Thoracic aorta (tissue), 2 donors: ENCODE data around the gene DGKI. TPM values are rescaled to one million over a fixed set of nuclear protein-coding genes. Genes with fewer than 3 reads are reported as not detected.
"Not testable (repeated sequence)": the region's sequence is repeated elsewhere in the genome, so short reads cannot be mapped to it uniquely, and the experiment has no call there.

ENCODE experiments used
- ATAC-seq: fragments of 150-250 bp; one replicate; pipeline ENCODE4 v1.8.0; 2017; ENCODE audit warnings: low read depth; ENCODE audit not compliant: insufficient number of reproducible peaks, low FRiP score
- DNase-seq: peaks from one replicate; pipeline ENCODE4 v3.0.0-alpha.2; 2020; ENCODE audit warnings: low spot score
- H3K27ac ChIP-seq, 2 donors: fragments of 200-600 bp; sonication (generic); 1 replicate in 1 of 2; 2 replicates in 1 of 2; pipeline ENCODE4 v1.5.1; 2016; ENCODE audit warnings: mild to moderate bottlenecking in 2 of 2, moderate library complexity in 2 of 2
- H3K27me3 ChIP-seq: fragments of 200-600 bp; sonication (generic); replicated peaks from 2 replicates; pipeline ENCODE4 v1.6.0; 2016; ENCODE audit warnings: mild to moderate bottlenecking; ENCODE audit not compliant: insufficient read depth
- H3K36me3 ChIP-seq: fragments of 200-600 bp; sonication (generic); one replicate; pipeline ENCODE4 v1.5.1; 2016
- H3K4me1 ChIP-seq, 2 donors: fragments of 200-600 bp; sonication (generic); 1 replicate in 1 of 2; 2 replicates in 1 of 2; pipeline versions ENCODE4 v1.5.1 to v1.6.0; 2016; ENCODE audit warnings: low read depth in 2 of 2, mild to moderate bottlenecking in 1 of 2; ENCODE audit not compliant: control insufficient read depth in 1 of 2
- H3K4me3 ChIP-seq: fragments of 200-600 bp; sonication (generic); 2 replicates; pipeline ENCODE4 v1.5.1; 2016; ENCODE audit warnings: mild to moderate bottlenecking
- H3K9me3 ChIP-seq: fragments of 200-600 bp; sonication (generic); 2 replicates; pipeline ENCODE4 v1.5.1; 2016
- total RNA-seq, 2 donors: library from RNA; depleted of rRNA; stranded (reverse); fragments of >200 nt; gene quantifications; one replicate each; pipeline versions ENCODE4 v1.1.0 to v1.2.3, GENCODE V29; 2016
- TF ChIP-seq, protein P1 (sequence below): fragments of 200-600 bp; sonication (generic); IDR thresholded peaks from one replicate; pipeline ENCODE4 v1.5.1; 2019; ENCODE audit warnings: antibody characterized with exemption

The DGKI gene
- total RNA-seq, 2 donors from 2014 or later = 10.3 to 22.3 TPM

- no peak overlapping the region for H3K27ac ChIP-seq
- H3K4me1 ChIP-seq = peaks cover 0 to 5% of the 10 kb centered on the region in 2 donors
- no peaks in the 10 kb centered on the region for H3K9me3 ChIP-seq
- TF ChIP-seq, protein P1, sequence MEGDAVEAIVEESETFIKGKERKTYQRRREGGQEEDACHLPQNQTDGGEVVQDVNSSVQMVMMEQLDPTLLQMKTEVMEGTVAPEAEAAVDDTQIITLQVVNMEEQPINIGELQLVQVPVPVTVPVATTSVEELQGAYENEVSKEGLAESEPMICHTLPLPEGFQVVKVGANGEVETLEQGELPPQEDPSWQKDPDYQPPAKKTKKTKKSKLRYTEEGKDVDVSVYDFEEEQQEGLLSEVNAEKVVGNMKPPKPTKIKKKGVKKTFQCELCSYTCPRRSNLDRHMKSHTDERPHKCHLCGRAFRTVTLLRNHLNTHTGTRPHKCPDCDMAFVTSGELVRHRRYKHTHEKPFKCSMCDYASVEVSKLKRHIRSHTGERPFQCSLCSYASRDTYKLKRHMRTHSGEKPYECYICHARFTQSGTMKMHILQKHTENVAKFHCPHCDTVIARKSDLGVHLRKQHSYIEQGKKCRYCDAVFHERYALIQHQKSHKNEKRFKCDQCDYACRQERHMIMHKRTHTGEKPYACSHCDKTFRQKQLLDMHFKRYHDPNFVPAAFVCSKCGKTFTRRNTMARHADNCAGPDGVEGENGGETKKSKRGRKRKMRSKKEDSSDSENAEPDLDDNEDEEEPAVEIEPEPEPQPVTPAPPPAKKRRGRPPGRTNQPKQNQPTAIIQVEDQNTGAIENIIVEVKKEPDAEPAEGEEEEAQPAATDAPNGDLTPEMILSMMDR = no peak
- no peak for ATAC-seq
- DNase-seq = no peak
- H3K4me3 ChIP-seq = no peak overlapping the region
- no peaks in the 10 kb centered on the region for H3K36me3 ChIP-seq
- H3K27me3 ChIP-seq = no peaks in the 10 kb centered on the region
Measured at GRCh38 chr7:137453356-137453755, 393.4 kb downstream of the DGKI start.

DNA sequence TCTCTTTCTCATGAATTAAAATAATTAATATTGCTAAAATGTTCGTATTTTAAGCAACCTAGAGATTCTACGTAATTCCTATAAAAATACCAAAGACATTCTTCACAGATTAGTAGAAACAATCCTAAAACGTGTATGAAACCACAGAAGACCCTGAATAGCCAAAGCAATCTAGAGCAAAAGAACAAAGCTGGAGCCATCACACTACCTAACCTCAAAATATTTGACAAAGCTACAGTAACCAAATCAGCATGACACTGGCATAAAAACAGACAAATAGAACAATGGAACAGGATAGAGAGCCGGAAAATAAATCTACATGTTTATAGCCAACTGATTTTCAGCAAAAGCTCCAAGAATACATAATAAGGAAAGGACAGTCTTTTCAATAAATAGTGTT lies 397.8 kb downstream of the DGKI start:
- no peaks in the 10 kb centered on the region for H3K4me1 ChIP-seq
- TF ChIP-seq, protein P1 = no peak
- H3K4me3 ChIP-seq = no peak overlapping the region
- H3K27ac ChIP-seq = no peak overlapping the region
- no peaks in the 10 kb centered on the region for H3K27me3 ChIP-seq
- ATAC-seq (no peak), DNase-seq (no peak)
- H3K36me3 ChIP-seq = no peaks in the 10 kb centered on the region
- no peaks in the 10 kb centered on the region for H3K9me3 ChIP-seq

DNA sequence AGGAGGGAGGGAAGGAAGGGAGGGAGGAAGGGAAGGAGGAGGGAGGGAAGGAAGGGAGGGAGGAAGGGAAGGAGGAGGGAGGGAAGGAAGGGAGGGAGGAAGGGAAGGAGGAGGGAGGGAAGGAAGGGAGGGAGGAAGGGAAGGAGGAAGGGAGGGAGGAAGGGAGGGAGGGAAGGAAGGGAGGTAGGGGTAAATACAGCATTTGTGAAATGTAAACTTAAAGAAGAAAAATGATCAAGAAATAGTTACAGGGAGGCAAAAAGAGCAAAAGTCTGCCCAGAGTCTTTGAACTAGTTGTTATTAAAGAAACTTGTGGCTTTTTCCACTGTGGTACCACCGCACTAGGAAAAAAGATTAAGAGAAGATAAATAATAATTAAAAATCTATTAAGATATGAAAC lies 398.2 kb downstream of the DGKI start:
- not testable (repeated sequence) for H3K9me3 ChIP-seq, H3K27me3 ChIP-seq, H3K4me3 ChIP-seq, ATAC-seq, H3K4me1 ChIP-seq, H3K27ac ChIP-seq, H3K36me3 ChIP-seq, DNase-seq

- H3K4me1 ChIP-seq = peaks cover 0 to 4% of the 10 kb centered on the region in 2 donors
- H3K27ac ChIP-seq = no peak overlapping the region
- no peaks in the 10 kb centered on the region for H3K27me3 ChIP-seq
- TF ChIP-seq, protein P1 = no peak
- H3K36me3 ChIP-seq = no peaks in the 10 kb centered on the region
- H3K9me3 ChIP-seq = no peaks in the 10 kb centered on the region
- ATAC-seq (no peak), DNase-seq (no peak)
- H3K4me3 ChIP-seq = no peak overlapping the region
Measured at GRCh38 chr7:137446025-137446424, 400.7 kb downstream of the DGKI start.

- Histone ChIP-seq H3K36me3 (no peaks in the 10 kb centered on the region), H3K27ac (no peak overlapping the region), H3K9me3 (no peaks in the 10 kb centered on the region), H3K4me1 (peaks cover 0 to 7% of the 10 kb centered on the region in 2 donors), H3K4me3 (no peak overlapping the region), H3K27me3 (no peaks in the 10 kb centered on the region)
- TF ChIP-seq, protein P1 = no peak
- no peak for ATAC-seq
- DNase-seq = no peak
Measured at GRCh38 chr7:137445268-137445667, 401.5 kb downstream of the DGKI start.

GRCh38 chr7:137443616-137444015 lies 403.2 kb downstream of the DGKI start:
- DNase-seq (no peak), ATAC-seq (no peak)
- Histone ChIP-seq H3K27me3 (no peaks in the 10 kb centered on the region), H3K4me1 (peaks cover 0 to 13% of the 10 kb centered on the region in 2 donors), H3K9me3 (no peaks in the 10 kb centered on the region), H3K36me3 (no peaks in the 10 kb centered on the region), H3K4me3 (no peak overlapping the region), H3K27ac (no peak overlapping the region)
- TF ChIP-seq, protein P1 = no peak
